ENCODE data around the gene HIPK1.

- TF ChIP-seq CTCF (IDR thresholded peaks at IDR 0.05) = no peak
- TF ChIP-seq POLR2A (IDR thresholded peaks at IDR 0.05) = no peak
These were observed 48.8 kb downstream of the HIPK1 start for GRCh38 chr1:113977906-113978305.

All from gastroesophageal sphincter (tissue), 3 donors.